ENCODE results near the gene ENPEP.

- TF ChIP-seq GATA2 (IDR thresholded peaks at IDR 0.05; ENCODE audit: low read depth, low read length) (no peak), GATA3 (IDR thresholded peaks at IDR 0.05; ENCODE audit: low read depth, low read length) (no peak)
Measured at GRCh38 chr4:110589297-110589696, 113.3 kb downstream of the ENPEP start.

All from SH-SY5Y (cell line).